Measurements from ENCODE around the gene TATDN2.

DNA sequence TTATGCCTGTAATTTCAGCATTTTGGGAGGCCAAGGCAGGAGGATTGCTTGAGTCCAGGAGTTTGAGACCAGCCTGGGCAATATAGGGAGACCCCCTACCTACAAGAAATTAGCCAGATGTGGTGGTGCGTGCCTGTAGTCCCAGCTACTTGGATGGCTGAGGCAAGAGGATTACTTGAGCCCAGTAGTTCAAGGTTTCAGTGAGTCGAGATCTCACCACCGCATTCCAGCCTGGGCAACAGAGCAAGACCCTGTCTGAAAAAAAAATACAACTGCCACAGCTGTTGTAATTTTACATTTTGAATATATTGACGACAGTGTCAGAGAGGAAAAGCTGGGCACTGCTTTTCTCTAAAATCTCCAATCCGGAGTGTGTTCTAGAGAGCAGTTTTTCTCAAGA is 21.2 kb downstream of the TATDN2 start:
- TF ChIP-seq CTCF (conservative IDR thresholded peaks at IDR 0.05) = no peak
- TF ChIP-seq ZFX (IDR thresholded peaks at IDR 0.05) = no peak

All from C4-2B (cell line).